Limb (tissue), 2 donors: ENCODE measurements around the gene ANO3.
A peak's percentile ranks its signal among the peaks of the same experiment; 100 is the strongest.
"Not testable (repeated sequence)": the region's sequence is repeated elsewhere in the genome, so short reads cannot be mapped to it uniquely, and the experiment has no call there.

Experiments
- DNase-seq, 2 donors: peaks; one replicate each; pipeline ENCODE4 v3.0.0-alpha.2; 2016; ENCODE audit errors: extremely low spot score in 2 of 2

Gene ANO3

GRCh38 chr11:26572770-26573402 is 241.0 kb downstream of the ANO3 start:
- DNase-seq = no peak

- no peak for DNase-seq
Observed at GRCh38 chr11:26573896-26574295, 242.0 kb downstream of the ANO3 start.

- no peak for DNase-seq
Observed at GRCh38 chr11:26575946-26576345, 244.0 kb downstream of the ANO3 start.

GRCh38 chr11:26578998-26579661 is 247.2 kb downstream of the ANO3 start:
- DNase-seq = no peak

- no peak for DNase-seq
Observed at GRCh38 chr11:26579683-26580082, 247.8 kb downstream of the ANO3 start.

GRCh38 chr11:26580929-26581328 is 249.0 kb downstream of the ANO3 start:
- DNase-seq = no peak

GRCh38 chr11:26583550-26583949 is 251.6 kb downstream of the ANO3 start:
- no peak for DNase-seq

GRCh38 chr11:26584818-26585217 is 252.9 kb downstream of the ANO3 start:
- no peak for DNase-seq

GRCh38 chr11:26587073-26587472 is 255.1 kb downstream of the ANO3 start:
- DNase-seq = no peak

GRCh38 chr11:26593691-26594090 is 261.8 kb downstream of the ANO3 start:
- no peak for DNase-seq

GRCh38 chr11:26595207-26595865 is 263.4 kb downstream of the ANO3 start:
- DNase-seq = not testable (repeated sequence)

GRCh38 chr11:26597049-26597689 is 265.2 kb downstream of the ANO3 start:
- not testable (repeated sequence) for DNase-seq

- DNase-seq = no peak
Observed at GRCh38 chr11:26597899-26598298, 266.0 kb downstream of the ANO3 start.

GRCh38 chr11:26599425-26599824 is 267.5 kb downstream of the ANO3 start:
- peak in 1 of 2 donors; percentile 15 for DNase-seq

GRCh38 chr11:26599876-26600434 is 268.0 kb downstream of the ANO3 start:
- no peak for DNase-seq

- DNase-seq = no peak
Observed at GRCh38 chr11:26607725-26608506, 276.0 kb downstream of the ANO3 start.

GRCh38 chr11:26608507-26609146 is 276.7 kb downstream of the ANO3 start:
- no peak for DNase-seq

GRCh38 chr11:26613759-26614158 is 281.8 kb downstream of the ANO3 start:
- no peak for DNase-seq

GRCh38 chr11:26618441-26618840 is 286.5 kb downstream of the ANO3 start:
- DNase-seq = no peak

- DNase-seq = no peak
Observed at GRCh38 chr11:26620282-26621045, 288.5 kb downstream of the ANO3 start.
